Large intestine (tissue), 3 donors: Measurements from ENCODE around the gene ALG6. TPM values are rescaled to one million over a fixed set of nuclear protein-coding genes. Genes with fewer than 3 reads are reported as not detected.
"Not testable (repeated sequence)": the region's sequence is repeated elsewhere in the genome, so short reads cannot be mapped to it uniquely, and the experiment has no call there.

ENCODE experiments used
- DNase-seq, 2 donors: peaks; one replicate each; pipeline versions ENCODE4 v3.0.0 to v3.0.0-alpha.2; 2013
- H3K27ac ChIP-seq: one replicate; pipeline ENCODE4 v1.5.1; 2013; ENCODE audit warnings: low read length
- H3K27me3 ChIP-seq: 2 replicates; pipeline ENCODE4 v1.6.1; 2013; ENCODE audit warnings: low read length; ENCODE audit not compliant: control insufficient read depth, insufficient read depth
- H3K36me3 ChIP-seq: 2 replicates; pipeline ENCODE4 v1.6.1; 2013; ENCODE audit warnings: low read length; ENCODE audit not compliant: control insufficient read depth, insufficient read depth
- H3K4me1 ChIP-seq: one replicate; pipeline ENCODE4 v1.6.1; 2013; ENCODE audit warnings: low read length; ENCODE audit not compliant: control insufficient read depth, insufficient read depth
- H3K4me3 ChIP-seq: one replicate; pipeline ENCODE4 v1.5.1; 2013; ENCODE audit warnings: low read length
- H3K9me3 ChIP-seq: one replicate; pipeline ENCODE4 v1.6.1; 2013; ENCODE audit warnings: mild to moderate bottlenecking, low read depth, low read length, moderate library complexity; ENCODE audit not compliant: control insufficient read depth
- WGBS: methylation state at CpG from one replicate; pipeline ENCODE4 v1.1.5; 2013; ENCODE audit warnings: low lambda C conversion rate; ENCODE audit not compliant: insufficient coverage; 5-methylcytosine and 5-hydroxymethylcytosine counted together
- polyA plus RNA-seq: library from polyadenylated mRNA; unstranded; fragments of 120-200 nt; gene quantifications from one replicate; pipeline ENCODE4 v1.2.1, GENCODE V29; 2013

The ALG6 gene
- polyA plus RNA-seq, 1 donor = 21.2 TPM

GRCh38 chr1:63414691-63415365, 47.4 kb downstream of the ALG6 start:
- DNase-seq = no peak
- H3K4me3 ChIP-seq = no peak overlapping the region
- H3K27me3 ChIP-seq = no peaks in the 10 kb centered on the region
- H3K36me3 ChIP-seq = peaks cover 4% of the 10 kb centered on the region
- WGBS = 80% methylated on average over 2 of the region's 3 CpGs
- H3K27ac ChIP-seq = no peak overlapping the region
- no peaks in the 10 kb centered on the region for H3K4me1 ChIP-seq
- no peaks in the 10 kb centered on the region for H3K9me3 ChIP-seq

GRCh38 chr1:63418101-63418500, 50.7 kb downstream of the ALG6 start:
- Histone ChIP-seq H3K4me3 (no peak overlapping the region), H3K36me3 (peaks cover 3% of the 10 kb centered on the region), H3K27ac (no peak overlapping the region), H3K27me3 (no peaks in the 10 kb centered on the region), H3K4me1 (no peaks in the 10 kb centered on the region), H3K9me3 (no peaks in the 10 kb centered on the region)
- no peak for DNase-seq

DNA sequence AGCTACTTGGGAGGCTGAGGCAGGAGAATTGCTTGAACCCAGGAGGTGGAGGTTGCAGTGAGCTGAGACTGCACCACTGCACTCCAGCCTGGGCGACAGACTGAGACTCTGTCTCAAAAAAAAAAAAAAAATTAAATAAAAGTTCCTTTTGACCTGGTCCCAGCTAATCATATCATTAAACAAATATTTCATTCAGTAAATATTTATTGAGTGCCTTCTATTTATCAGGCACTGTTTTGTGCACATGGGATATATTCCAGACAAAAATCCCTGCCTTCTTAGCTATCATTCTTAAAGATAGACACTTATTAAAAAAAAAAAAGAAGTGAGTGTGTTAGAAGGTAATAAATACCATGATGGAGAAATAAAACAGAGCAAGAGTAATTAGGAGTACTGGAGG, 53.3 kb downstream of the ALG6 start:
- H3K36me3 ChIP-seq = not testable (repeated sequence)

GRCh38 chr1:63423649-63424048, 56.2 kb downstream of the ALG6 start:
- no peaks in the 10 kb centered on the region for H3K9me3 ChIP-seq
- no peak overlapping the region for H3K27ac ChIP-seq
- H3K36me3 ChIP-seq = peaks cover 3% of the 10 kb centered on the region
- WGBS = 100% methylated on average over 1 of the region's 2 CpGs
- DNase-seq = no peak
- H3K4me3 ChIP-seq = no peak overlapping the region
- H3K27me3 ChIP-seq = no peaks in the 10 kb centered on the region
- H3K4me1 ChIP-seq = no peaks in the 10 kb centered on the region

More for the DNA sequence above, 53.3 kb downstream of the ALG6 start:
- no CpG with 5 or more reads among the region's 1 CpG for WGBS
- H3K9me3 ChIP-seq, H3K4me1 ChIP-seq, H3K4me3 ChIP-seq, DNase-seq, H3K27me3 ChIP-seq, H3K27ac ChIP-seq: not testable (repeated sequence)

- Histone ChIP-seq H3K36me3 (peaks cover 5% of the 10 kb centered on the region), H3K4me3 (no peak overlapping the region), H3K27ac (no peak overlapping the region), H3K4me1 (no peaks in the 10 kb centered on the region), H3K9me3 (no peaks in the 10 kb centered on the region), H3K27me3 (no peaks in the 10 kb centered on the region)
- DNase-seq = no peak
Measured at GRCh38 chr1:63428815-63429214, 61.4 kb downstream of the ALG6 start.

DNA sequence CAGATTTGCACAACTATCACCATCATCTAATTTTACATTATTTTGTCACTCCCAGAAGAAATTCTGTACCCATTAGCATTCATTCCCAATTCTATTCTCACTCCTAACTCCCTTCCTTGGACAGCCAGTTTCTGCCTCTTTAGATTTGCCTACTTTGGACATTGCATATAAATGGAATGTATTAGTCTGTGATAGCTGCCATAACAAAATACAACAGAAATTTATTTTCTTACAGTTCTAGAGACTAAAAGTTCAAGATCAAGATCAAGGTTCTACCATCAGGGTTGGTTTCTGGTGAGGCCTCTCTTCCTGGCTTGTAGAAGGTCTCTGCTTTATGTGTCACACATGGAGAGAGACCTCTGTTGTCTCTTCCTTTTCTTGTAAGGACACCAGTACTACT, 61.9 kb downstream of the ALG6 start:
- Histone ChIP-seq H3K36me3 (peaks cover 5% of the 10 kb centered on the region), H3K9me3 (no peaks in the 10 kb centered on the region), H3K4me1 (no peaks in the 10 kb centered on the region), H3K4me3 (no peak overlapping the region), H3K27ac (no peak overlapping the region), H3K27me3 (no peaks in the 10 kb centered on the region)
- DNase-seq = no peak

DNA sequence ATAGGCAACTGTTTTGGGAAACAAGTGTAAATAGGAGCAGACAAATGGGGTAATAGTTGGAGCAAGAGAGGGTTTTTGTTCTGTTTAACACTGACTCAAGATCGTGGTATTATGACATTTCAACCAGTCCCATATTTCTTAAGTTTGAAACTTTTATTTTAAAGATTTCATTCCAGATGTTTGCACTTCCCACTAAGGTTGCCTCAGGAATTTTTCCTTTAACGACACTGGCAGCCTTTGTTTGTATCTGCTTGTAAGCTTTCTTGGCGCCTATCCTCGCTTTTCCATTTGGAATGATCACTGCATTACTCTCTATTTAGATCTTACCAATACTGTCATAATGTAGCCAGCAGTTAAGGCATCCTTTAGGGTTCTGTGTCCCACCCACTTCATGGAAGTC, 67.7 kb downstream of the ALG6 start:
- 90% methylated on average over 2 of the region's 4 CpGs for WGBS
- Histone ChIP-seq H3K36me3 (no peaks in the 10 kb centered on the region), H3K27ac (no peak overlapping the region), H3K4me3 (no peak overlapping the region), H3K9me3 (no peaks in the 10 kb centered on the region), H3K27me3 (no peaks in the 10 kb centered on the region), H3K4me1 (no peaks in the 10 kb centered on the region)
- DNase-seq = no peak

- H3K27me3 ChIP-seq = no peaks in the 10 kb centered on the region
- DNase-seq = no peak
- H3K4me1 ChIP-seq = no peaks in the 10 kb centered on the region
- H3K36me3 ChIP-seq = no peaks in the 10 kb centered on the region
- no peaks in the 10 kb centered on the region for H3K9me3 ChIP-seq
- H3K27ac ChIP-seq = no peak overlapping the region
- H3K4me3 ChIP-seq = no peak overlapping the region
Measured at GRCh38 chr1:63442141-63442475, 74.7 kb downstream of the ALG6 start.

DNA sequence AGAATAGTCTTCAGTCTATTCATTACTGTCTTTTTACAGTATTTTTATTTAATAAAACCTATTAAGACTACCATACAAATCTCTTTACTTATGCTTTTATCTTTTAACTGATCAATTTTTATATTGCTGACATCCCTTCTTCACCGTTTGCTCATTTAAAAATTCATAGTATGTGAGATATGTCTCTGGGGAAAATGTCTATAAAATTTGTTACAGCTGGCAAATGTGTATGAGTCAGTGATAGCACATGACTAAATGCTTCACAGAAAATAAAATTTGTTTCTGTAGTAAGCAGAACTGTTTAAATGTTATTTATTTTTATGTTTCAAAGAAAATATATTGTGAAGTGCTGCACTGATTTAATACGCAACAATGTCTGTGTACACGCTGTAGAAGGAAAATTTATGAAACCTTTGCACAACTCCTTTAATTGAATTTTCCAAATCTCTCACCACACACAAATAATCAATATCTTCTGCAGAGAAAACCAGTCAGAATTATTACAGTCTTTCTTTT, 81.4 kb downstream of the ALG6 start:
- no peaks in the 10 kb centered on the region for H3K36me3 ChIP-seq
- no peak for DNase-seq
- WGBS = 96% methylated on average over 3 of the region's 3 CpGs
- H3K9me3 ChIP-seq = no peaks in the 10 kb centered on the region
- no peak overlapping the region for H3K4me3 ChIP-seq
- H3K4me1 ChIP-seq = no peaks in the 10 kb centered on the region
- H3K27ac ChIP-seq = no peak overlapping the region
- H3K27me3 ChIP-seq = no peaks in the 10 kb centered on the region

DNA sequence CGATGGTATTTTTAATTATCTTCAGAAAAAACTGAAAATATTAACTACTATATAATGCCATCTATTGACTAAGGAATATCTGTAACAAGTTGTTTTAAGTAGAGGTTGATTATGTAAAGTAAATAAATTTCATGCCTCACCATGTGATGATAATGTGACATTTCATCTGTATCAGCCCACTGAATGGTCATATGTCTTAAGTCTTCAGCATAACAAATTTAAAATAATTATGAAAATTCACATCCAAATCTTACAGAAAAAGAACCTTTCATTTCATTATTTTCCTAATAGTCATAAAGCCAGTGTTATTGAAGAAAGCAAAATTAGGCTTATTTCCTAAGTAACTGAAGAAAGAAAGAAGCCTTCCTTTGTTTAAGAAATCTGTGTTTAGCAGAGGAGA, 83.0 kb downstream of the ALG6 start:
- Histone ChIP-seq H3K9me3 (no peaks in the 10 kb centered on the region), H3K27ac (no peak overlapping the region), H3K36me3 (no peaks in the 10 kb centered on the region), H3K4me3 (no peak overlapping the region), H3K27me3 (no peaks in the 10 kb centered on the region), H3K4me1 (no peaks in the 10 kb centered on the region)
- no peak for DNase-seq
- 100% methylated on average over 1 of the region's 1 CpG for WGBS

GRCh38 chr1:63453232-63453631, 85.8 kb downstream of the ALG6 start:
- Histone ChIP-seq H3K27me3 (no peaks in the 10 kb centered on the region), H3K4me3 (no peak overlapping the region), H3K9me3 (no peaks in the 10 kb centered on the region), H3K4me1 (no peaks in the 10 kb centered on the region), H3K27ac (no peak overlapping the region), H3K36me3 (no peaks in the 10 kb centered on the region)
- no peak for DNase-seq
- no CpG with 5 or more reads among the region's 2 CpGs for WGBS
